A673 (cell line): ENCODE measurements around the gene FBP1.

Source experiments
- CTCF ChIP-seq: fragments of 300-800, 200-600 bp; sonication (generic); conservative IDR thresholded peaks from 2 replicates; pipeline ENCODE4 v1.5.1; 2017; ENCODE audit warnings: low read depth, mild to moderate bottlenecking, antibody characterized with exemption, low read length, moderate library complexity, mixed read lengths
- EZH2 ChIP-seq: fragments of 200-600 bp; sonication (generic); IDR thresholded peaks from 2 replicates; pipeline ENCODE4 v1.6.1; 2017; ENCODE audit warnings: borderline replicate concordance, low read depth, mild to moderate bottlenecking, mixed read lengths, antibody characterized with exemption, low read length; ENCODE audit not compliant: poor library complexity, severe bottlenecking

- no peak for TF ChIP-seq CTCF
- TF ChIP-seq EZH2, result no peak
Measured at GRCh38 chr9:94568250-94568889, 70.9 kb downstream of the FBP1 start.
